Suprapubic skin (tissue), 4 donors: ENCODE measurements around the gene DAZL. TPM values are rescaled to one million over a fixed set of nuclear protein-coding genes. Genes with fewer than 3 reads are reported as not detected.
"Not testable (repeated sequence)": the region's sequence is repeated elsewhere in the genome, so short reads cannot be mapped to it uniquely, and the experiment has no call there.

Experiments
- DNase-seq, 2 donors: peaks; one replicate each; pipeline ENCODE4 v3.0.0-alpha.2; 2019; ENCODE audit warnings: low spot score in 2 of 2
- H3K27ac ChIP-seq: fragments of 200-600 bp; sonication (generic); one replicate; pipeline ENCODE4 v1.5.1; 2019
- H3K27me3 ChIP-seq: fragments of 200-600 bp; sonication (generic); one replicate; pipeline ENCODE4 v1.5.1; 2019
- H3K36me3 ChIP-seq: fragments of 200-600 bp; sonication (generic); one replicate; pipeline ENCODE4 v1.5.1; 2019
- H3K4me1 ChIP-seq: fragments of 200-600 bp; sonication (generic); one replicate; pipeline ENCODE4 v1.5.1; 2019
- H3K4me3 ChIP-seq: fragments of 200-600 bp; sonication (generic); one replicate; pipeline ENCODE4 v1.5.1; 2019; ENCODE audit warnings: mild to moderate bottlenecking
- H3K9me3 ChIP-seq: fragments of 200-600 bp; sonication (generic); one replicate; pipeline ENCODE4 v1.5.1; 2019
- CTCF ChIP-seq, 2 donors: fragments of 200-600 bp in 1 of 2; fragments of 450-650 bp in 1 of 2; sonication (generic) in 1 of 2; IDR thresholded peaks; one replicate each; pipeline ENCODE4 v1.5.1; 2016 to 2019; ENCODE audit warnings: antibody characterized with exemption in 2 of 2, mild to moderate bottlenecking in 1 of 2, moderate library complexity in 1 of 2
- EP300 ChIP-seq: sonication (generic); formaldehyde crosslinking; IDR thresholded peaks from one replicate; pipeline ENCODE4 v1.6.1; 2017; ENCODE audit warnings: antibody characterized with exemption
- POLR2A ChIP-seq, 2 donors: fragments of 450-650 bp; IDR thresholded peaks; one replicate each; pipeline ENCODE4 v1.6.1; 2017; ENCODE audit warnings: antibody characterized with exemption in 2 of 2, mild to moderate bottlenecking in 2 of 2, moderate library complexity in 2 of 2
- POLR2AphosphoS5 ChIP-seq, 3 donors: sonication (generic); formaldehyde crosslinking; IDR thresholded peaks; one replicate each; pipeline ENCODE4 v1.6.1; 2017; ENCODE audit warnings: antibody characterized with exemption in 3 of 3
- WGBS: methylation state at CpG from one replicate; pipeline ENCODE4 v1.1.5; 2018; 5-methylcytosine and 5-hydroxymethylcytosine counted together
- total RNA-seq, 4 donors: library from RNA; depleted of rRNA; stranded (reverse); fragments of >200 nt; gene quantifications; one replicate each; pipeline ENCODE4 v1.1.0, GENCODE V29; 2016

Gene DAZL
- total RNA-seq, 4 donors from 2014 or later: 0.25 TPM; not detected in 3

GRCh38 chr3:16633948-16634347, 28.7 kb upstream of the DAZL start:
- WGBS: 84% methylated on average over 3 of the region's 3 CpGs
- no peak for DNase-seq
- Histone ChIP-seq H3K27ac (no peak overlapping the region), H3K9me3 (no peaks in the 10 kb centered on the region), H3K27me3 (no peaks in the 10 kb centered on the region), H3K4me1 (no peaks in the 10 kb centered on the region), H3K36me3 (no peaks in the 10 kb centered on the region), H3K4me3 (no peak overlapping the region)
- TF ChIP-seq POLR2A (IDR thresholded peaks at IDR 0.05) (no peak), EP300 (no peak), CTCF (IDR thresholded peaks at IDR 0.05) (no peak), POLR2AphosphoS5 (IDR thresholded peaks at IDR 0.05) (no peak)

GRCh38 chr3:16632395-16632794, 27.2 kb upstream of the DAZL start:
- H3K4me1 ChIP-seq: no peaks in the 10 kb centered on the region
- TF ChIP-seq POLR2A (IDR thresholded peaks at IDR 0.05) (no peak), CTCF (IDR thresholded peaks at IDR 0.05) (no peak), POLR2AphosphoS5 (IDR thresholded peaks at IDR 0.05) (no peak)
- no peak overlapping the region for H3K4me3 ChIP-seq
- no peaks in the 10 kb centered on the region for H3K27me3 ChIP-seq
- no peaks in the 10 kb centered on the region for H3K9me3 ChIP-seq
- no peak for DNase-seq
- whole genome bisulfite sequencing: 55% methylated on average over 2 of the region's 2 CpGs
- H3K27ac ChIP-seq: no peak overlapping the region
- H3K36me3 ChIP-seq: no peaks in the 10 kb centered on the region

- Histone ChIP-seq H3K9me3 (no peaks in the 10 kb centered on the region), H3K36me3 (no peaks in the 10 kb centered on the region), H3K27me3 (no peaks in the 10 kb centered on the region), H3K4me3 (no peak overlapping the region), H3K4me1 (no peaks in the 10 kb centered on the region), H3K27ac (no peak overlapping the region)
- TF ChIP-seq POLR2A (IDR thresholded peaks at IDR 0.05) (no peak), EP300 (no peak), CTCF (IDR thresholded peaks at IDR 0.05) (no peak), POLR2AphosphoS5 (IDR thresholded peaks at IDR 0.05) (no peak)
- DNase-seq: no peak
These were observed 13.5 kb upstream of the DAZL start for GRCh38 chr3:16618721-16619120.

GRCh38 chr3:16617155-16617554, 11.9 kb upstream of the DAZL start:
- not testable (repeated sequence) for DNase-seq, H3K9me3 ChIP-seq, H3K36me3 ChIP-seq, H3K27me3 ChIP-seq, H3K4me3 ChIP-seq, H3K27ac ChIP-seq, H3K4me1 ChIP-seq
- WGBS: 90% methylated on average over 3 of the region's 3 CpGs

GRCh38 chr3:16616083-16616482, 10.9 kb upstream of the DAZL start:
- no peak overlapping the region for H3K27ac ChIP-seq
- 85% methylated on average over 4 of the region's 4 CpGs for WGBS

More at GRCh38 chr3:16616083-16616482, 10.9 kb upstream of the DAZL start:
- H3K4me3 ChIP-seq: no peak overlapping the region
- TF ChIP-seq CTCF (IDR thresholded peaks at IDR 0.05): no peak
- TF ChIP-seq POLR2A (IDR thresholded peaks at IDR 0.05): no peak
- no peak for TF ChIP-seq EP300
- no peak for TF ChIP-seq POLR2AphosphoS5 (IDR thresholded peaks at IDR 0.05)
- DNase-seq: no peak
- H3K9me3 ChIP-seq: no peaks in the 10 kb centered on the region
- H3K4me1 ChIP-seq: no peaks in the 10 kb centered on the region
- no peaks in the 10 kb centered on the region for H3K27me3 ChIP-seq
- no peaks in the 10 kb centered on the region for H3K36me3 ChIP-seq
